ENCODE measurements around the gene MMD. TPM values are rescaled to one million over a fixed set of nuclear protein-coding genes. Genes with fewer than 3 reads are reported as not detected.
"Not testable (repeated sequence)": the region's sequence is repeated elsewhere in the genome, so short reads cannot be mapped to it uniquely, and the experiment has no call there.

The MMD gene
- total RNA-seq, 1 donor from 2014 or later = 22.9 TPM

GRCh38 chr17:55434721-55435120 lies 13.1 kb upstream of the MMD start:
- Histone ChIP-seq H3K36me3 (no peaks in the 10 kb centered on the region), H3K27ac (no peak overlapping the region), H3K27me3 (no peaks in the 10 kb centered on the region), H3K4me1 (no peaks in the 10 kb centered on the region), H3K4me3 (no peak overlapping the region), H3K9me3 (no peaks in the 10 kb centered on the region)
- intact Hi-C loops (cut with DNase I) = no loop called here
- no peak for DNase-seq (ENCODE audit: low spot score in 2 of 2)
- no peak for TF ChIP-seq CTCF (IDR thresholded peaks at IDR 0.05)

- intact Hi-C loops (cut with DNase I) = no loop called here
- DNase-seq (ENCODE audit: low spot score in 2 of 2) = no peak
- H3K4me3 ChIP-seq = no peak overlapping the region
- H3K4me1 ChIP-seq = no peaks in the 10 kb centered on the region
- H3K9me3 ChIP-seq = no peaks in the 10 kb centered on the region
- no peaks in the 10 kb centered on the region for H3K36me3 ChIP-seq
- no peak for TF ChIP-seq CTCF (IDR thresholded peaks at IDR 0.05)
- H3K27ac ChIP-seq = no peak overlapping the region
- H3K27me3 ChIP-seq = no peaks in the 10 kb centered on the region
These were observed 12.2 kb upstream of the MMD start for GRCh38 chr17:55433629-55434422.

- TF ChIP-seq CTCF (IDR thresholded peaks at IDR 0.05) = no peak
- H3K27me3 ChIP-seq = no peaks in the 10 kb centered on the region
- no peaks in the 10 kb centered on the region for H3K36me3 ChIP-seq
- DNase-seq (ENCODE audit: low spot score in 2 of 2) = no peak
- no peak overlapping the region for H3K27ac ChIP-seq
- H3K4me1 ChIP-seq = no peaks in the 10 kb centered on the region
- intact Hi-C loops (cut with DNase I) = no loop called here
- no peaks in the 10 kb centered on the region for H3K9me3 ChIP-seq
- no peak overlapping the region for H3K4me3 ChIP-seq
These were observed 11.5 kb upstream of the MMD start for GRCh38 chr17:55433029-55433628.

GRCh38 chr17:55432358-55433028 lies 10.9 kb upstream of the MMD start:
- no peaks in the 10 kb centered on the region for H3K27me3 ChIP-seq
- no peak overlapping the region for H3K27ac ChIP-seq
- no peak for TF ChIP-seq CTCF (IDR thresholded peaks at IDR 0.05)
- no peak overlapping the region for H3K4me3 ChIP-seq
- no peaks in the 10 kb centered on the region for H3K36me3 ChIP-seq
- DNase-seq (ENCODE audit: low spot score in 2 of 2) = no peak
- no peaks in the 10 kb centered on the region for H3K9me3 ChIP-seq
- intact Hi-C loops (cut with DNase I) = no loop called here
- H3K4me1 ChIP-seq = no peaks in the 10 kb centered on the region

- H3K4me1 ChIP-seq; H3K27me3 ChIP-seq; H3K27ac ChIP-seq; H3K9me3 ChIP-seq; H3K4me3 ChIP-seq; DNase-seq (ENCODE audit: low spot score in 2 of 2); H3K36me3 ChIP-seq; intact Hi-C loops (cut with DNase I): not testable (repeated sequence)
These were observed 10.3 kb upstream of the MMD start for GRCh38 chr17:55431914-55432313.
